AG09319 (cell line): Measurements from ENCODE around the gene MDP1.
A peak's percentile ranks its signal among the peaks of the same experiment; 100 is the strongest.

Experiments
- DNase-seq: peaks from one replicate; pipeline ENCODE4 v3.0.0-alpha.2; 2010; ENCODE audit warnings: low read depth; ENCODE audit errors: extremely low read depth
- CTCF ChIP-seq: IDR thresholded peaks from 2 replicates; pipeline ENCODE4 v1.5.1; 2011; ENCODE audit warnings: low read depth, mild to moderate bottlenecking, inconsistent platforms, low read length, moderate library complexity

Gene MDP1

DNA sequence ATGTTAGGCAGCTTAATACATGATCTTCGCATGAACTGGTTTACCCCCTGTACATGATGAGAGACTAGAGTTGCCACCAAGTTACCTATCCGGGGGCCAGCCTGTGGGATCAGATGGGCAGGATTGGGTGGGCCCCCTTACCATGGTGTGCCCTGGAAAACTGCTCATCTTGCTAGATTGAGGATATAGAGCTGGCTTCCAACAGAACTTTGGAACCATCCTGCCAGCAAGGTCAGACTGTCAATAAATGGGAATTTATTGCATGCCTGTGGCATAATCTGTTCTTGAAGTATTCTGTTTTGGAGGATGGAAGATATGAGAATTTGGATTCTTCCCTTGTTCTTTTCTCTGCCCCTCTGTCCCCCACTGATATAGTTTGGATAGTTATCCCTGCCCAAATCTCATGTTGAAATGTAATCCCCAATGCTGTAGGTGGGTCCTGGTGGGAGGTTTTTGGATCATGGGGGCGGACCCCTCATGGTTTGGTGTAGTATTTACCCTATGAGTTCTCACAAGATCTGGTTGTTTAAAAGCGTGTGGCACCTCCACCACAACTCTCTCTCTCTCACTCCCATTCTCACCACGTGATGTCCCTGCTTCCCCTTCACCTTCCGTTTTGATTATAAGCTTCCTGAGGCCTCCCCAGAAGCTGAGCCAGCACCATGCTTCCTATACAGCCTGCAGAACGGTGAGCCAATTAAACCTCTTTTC, 16.9 kb downstream of the MDP1 start:
- no peak for DNase-seq
- TF ChIP-seq CTCF: no peak

- no peak for TF ChIP-seq CTCF
- no peak for DNase-seq
These were observed 18.8 kb downstream of the MDP1 start for GRCh38 chr14:24197056-24197450.

- DNase-seq: no peak
These were observed 19.5 kb downstream of the MDP1 start for GRCh38 chr14:24196071-24197055.

GRCh38 chr14:24195186-24196070, 20.4 kb downstream of the MDP1 start, which contains the start of gene TM9SF1:
Gene TM9SF1 (minus strand): TSS chr14:24195441. CDS start chr14:24195019, 422 bp downstream.
- no peak for TF ChIP-seq CTCF
- DNase-seq: peak; percentile 64

More at GRCh38 chr14:24196071-24197055, 19.5 kb downstream of the MDP1 start:
- no peak for TF ChIP-seq CTCF

GRCh38 chr14:24194873-24195185, 21.0 kb downstream of the MDP1 start:
- DNase-seq: no peak
- TF ChIP-seq CTCF: no peak

DNA sequence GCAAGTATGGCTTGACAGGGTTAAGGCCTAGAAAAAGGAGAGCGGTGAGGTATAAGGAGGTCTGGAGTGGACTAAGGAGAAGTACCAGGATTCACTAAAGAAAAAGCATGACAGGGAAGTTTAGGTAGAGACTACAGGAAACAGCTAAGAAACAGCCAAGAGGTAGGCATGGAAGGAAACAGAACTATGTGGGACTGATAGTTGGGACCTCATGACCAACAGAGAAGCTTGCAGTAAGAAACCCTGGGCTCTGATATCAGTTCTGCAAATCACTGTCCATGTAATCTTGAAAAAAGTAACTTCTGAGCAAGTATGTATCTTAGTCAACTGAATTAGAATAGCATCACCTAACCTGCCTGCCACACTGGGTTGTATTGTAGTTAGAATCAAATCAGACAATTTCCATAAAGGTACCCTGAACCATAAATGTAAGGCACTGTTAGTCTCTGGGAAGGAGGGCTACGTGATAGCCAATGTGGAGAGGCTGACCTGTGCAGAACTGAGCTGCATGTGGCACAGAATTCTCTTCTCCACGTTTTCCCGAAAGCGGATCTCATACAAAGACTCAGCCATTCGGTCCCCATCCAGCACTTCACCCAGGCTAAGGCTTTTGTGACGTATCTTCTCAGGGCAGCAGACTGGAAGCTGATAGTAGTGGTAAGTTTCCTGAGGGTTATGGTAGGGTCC, 21.5 kb downstream of the MDP1 start:
- TF ChIP-seq CTCF: no peak
- no peak for DNase-seq
